Stimulated activated naive CD8-positive, alpha-beta T cell treated with anti-CD3 and anti-CD28 coated beads, Interleukin-15, Interleukin-2, amounts not matched to agents 100 U/mL and 50 U/mL, for 24 hours (primary cell): ENCODE results near the gene UBTF.

Experiments used
- ATAC-seq: fragments of 150-1000 bp; cut with Tn5 transposase; one replicate; pipeline ENCODE4 v1.10.0; 2021
- DNase-seq: peaks from one replicate; pipeline ENCODE4 v3.0.0; 2021

UBTF gene

GRCh38 chr17:44170499-44171201 lies 48.8 kb downstream of the UBTF start, which contains the start of gene ASB16:
TSS of gene ASB16 (plus strand) at chr17:44170704. CDS start at chr17:44170790, 86 bp downstream.
- ATAC-seq = no peak
- no peak for DNase-seq

- ATAC-seq = no peak
Measured at GRCh38 chr17:44170135-44170498, 49.4 kb downstream of the UBTF start.

GRCh38 chr17:44167181-44167861 lies 52.2 kb downstream of the UBTF start:
- ATAC-seq (no peak), DNase-seq (no peak)

More at GRCh38 chr17:44170135-44170498, 49.4 kb downstream of the UBTF start:
- no peak for DNase-seq

- DNase-seq (no peak), ATAC-seq (no peak)
Measured at GRCh38 chr17:44164476-44164875, 55.0 kb downstream of the UBTF start.

- ATAC-seq = no peak
- DNase-seq = no peak
Measured at GRCh38 chr17:44159519-44160210, 59.8 kb downstream of the UBTF start.

GRCh38 chr17:44155488-44155887 lies 64.0 kb downstream of the UBTF start:
- ATAC-seq = no peak
- DNase-seq = no peak
